ENCODE data around the gene RASA3.

The RASA3 gene

DNA sequence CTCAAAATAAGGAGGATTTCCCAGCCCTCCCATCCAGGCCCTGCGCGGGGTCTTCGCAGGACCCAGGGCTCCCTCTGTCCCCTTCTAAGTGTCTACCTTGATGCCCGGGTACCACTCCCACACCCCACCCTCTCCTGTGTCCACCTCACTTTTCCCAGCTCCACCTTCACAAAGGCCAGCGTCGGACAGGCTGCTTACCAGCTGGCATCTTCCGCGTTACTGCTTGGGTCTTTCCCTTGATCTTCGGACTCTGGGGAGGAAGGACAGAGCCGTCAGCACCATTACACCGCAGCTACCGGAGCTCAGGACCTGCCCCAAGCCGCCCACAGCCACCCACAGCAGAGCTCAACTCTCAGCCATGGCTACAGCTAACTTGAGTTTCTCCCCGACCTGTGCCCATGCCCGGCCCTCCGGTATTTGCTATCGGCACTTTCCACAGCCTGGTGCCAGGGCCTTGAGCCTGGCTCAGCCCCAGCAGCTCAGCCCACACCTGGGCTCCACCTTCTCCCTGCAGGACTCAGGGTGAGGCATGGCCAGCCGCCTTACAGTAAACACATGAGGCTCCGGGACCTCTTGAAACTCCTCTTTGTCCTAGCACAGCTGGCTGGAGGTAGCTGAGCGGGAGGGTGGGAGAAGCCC is 162.3 kb downstream of the RASA3 start:
- TF ChIP-seq, protein P1, sequence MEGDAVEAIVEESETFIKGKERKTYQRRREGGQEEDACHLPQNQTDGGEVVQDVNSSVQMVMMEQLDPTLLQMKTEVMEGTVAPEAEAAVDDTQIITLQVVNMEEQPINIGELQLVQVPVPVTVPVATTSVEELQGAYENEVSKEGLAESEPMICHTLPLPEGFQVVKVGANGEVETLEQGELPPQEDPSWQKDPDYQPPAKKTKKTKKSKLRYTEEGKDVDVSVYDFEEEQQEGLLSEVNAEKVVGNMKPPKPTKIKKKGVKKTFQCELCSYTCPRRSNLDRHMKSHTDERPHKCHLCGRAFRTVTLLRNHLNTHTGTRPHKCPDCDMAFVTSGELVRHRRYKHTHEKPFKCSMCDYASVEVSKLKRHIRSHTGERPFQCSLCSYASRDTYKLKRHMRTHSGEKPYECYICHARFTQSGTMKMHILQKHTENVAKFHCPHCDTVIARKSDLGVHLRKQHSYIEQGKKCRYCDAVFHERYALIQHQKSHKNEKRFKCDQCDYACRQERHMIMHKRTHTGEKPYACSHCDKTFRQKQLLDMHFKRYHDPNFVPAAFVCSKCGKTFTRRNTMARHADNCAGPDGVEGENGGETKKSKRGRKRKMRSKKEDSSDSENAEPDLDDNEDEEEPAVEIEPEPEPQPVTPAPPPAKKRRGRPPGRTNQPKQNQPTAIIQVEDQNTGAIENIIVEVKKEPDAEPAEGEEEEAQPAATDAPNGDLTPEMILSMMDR (IDR thresholded peaks at IDR 0.05; ENCODE audit: low read depth, low read length): no peak
- in situ Hi-C loops (cut with HindIII; ENCODE audit: low sequenced_read_pairs): no loop called here
- H3K4me3 ChIP-seq (ENCODE audit: low read depth, low read length): no peak overlapping the region
- DNase-seq (ENCODE audit: low read depth, low spot score): no peak

DNA sequence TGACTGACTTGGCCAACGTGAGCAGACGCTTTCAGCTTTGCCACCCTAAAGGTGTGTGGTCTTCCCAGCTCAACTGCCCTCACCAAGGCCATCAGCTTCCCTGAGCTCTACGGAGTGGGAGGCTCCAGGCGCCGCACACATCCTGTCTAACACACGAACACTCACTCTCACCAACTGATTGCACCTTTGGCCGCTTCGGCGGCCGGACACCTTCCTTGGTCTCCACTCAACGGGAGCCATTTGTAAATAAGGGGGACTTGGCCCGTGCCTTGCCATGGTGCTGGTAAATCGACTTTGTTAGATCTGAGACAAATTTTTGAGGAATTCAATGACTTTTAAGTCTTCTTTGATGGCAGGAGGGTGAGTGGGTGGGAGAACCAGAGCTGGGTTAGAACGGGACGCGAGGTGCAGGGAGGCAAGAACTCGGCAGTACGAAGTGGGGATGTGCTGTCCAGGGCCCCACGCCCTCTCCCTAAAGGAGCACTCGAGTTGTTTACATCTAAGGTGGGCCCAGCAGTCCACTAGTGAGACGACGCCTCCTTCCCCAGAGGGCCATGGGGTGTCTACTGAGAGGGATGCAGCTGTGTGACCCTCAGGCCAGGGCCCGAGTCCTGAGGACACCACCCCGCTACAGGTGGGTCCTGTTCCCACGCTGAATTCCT is 163.0 kb downstream of the RASA3 start:
- TF ChIP-seq, protein P1 (IDR thresholded peaks at IDR 0.05; ENCODE audit: low read depth, low read length): no peak
- in situ Hi-C loops (cut with HindIII; ENCODE audit: low sequenced_read_pairs): no loop called here
- H3K4me3 ChIP-seq (ENCODE audit: low read depth, low read length): no peak overlapping the region
- no peak for DNase-seq (ENCODE audit: low read depth, low spot score)

DNA sequence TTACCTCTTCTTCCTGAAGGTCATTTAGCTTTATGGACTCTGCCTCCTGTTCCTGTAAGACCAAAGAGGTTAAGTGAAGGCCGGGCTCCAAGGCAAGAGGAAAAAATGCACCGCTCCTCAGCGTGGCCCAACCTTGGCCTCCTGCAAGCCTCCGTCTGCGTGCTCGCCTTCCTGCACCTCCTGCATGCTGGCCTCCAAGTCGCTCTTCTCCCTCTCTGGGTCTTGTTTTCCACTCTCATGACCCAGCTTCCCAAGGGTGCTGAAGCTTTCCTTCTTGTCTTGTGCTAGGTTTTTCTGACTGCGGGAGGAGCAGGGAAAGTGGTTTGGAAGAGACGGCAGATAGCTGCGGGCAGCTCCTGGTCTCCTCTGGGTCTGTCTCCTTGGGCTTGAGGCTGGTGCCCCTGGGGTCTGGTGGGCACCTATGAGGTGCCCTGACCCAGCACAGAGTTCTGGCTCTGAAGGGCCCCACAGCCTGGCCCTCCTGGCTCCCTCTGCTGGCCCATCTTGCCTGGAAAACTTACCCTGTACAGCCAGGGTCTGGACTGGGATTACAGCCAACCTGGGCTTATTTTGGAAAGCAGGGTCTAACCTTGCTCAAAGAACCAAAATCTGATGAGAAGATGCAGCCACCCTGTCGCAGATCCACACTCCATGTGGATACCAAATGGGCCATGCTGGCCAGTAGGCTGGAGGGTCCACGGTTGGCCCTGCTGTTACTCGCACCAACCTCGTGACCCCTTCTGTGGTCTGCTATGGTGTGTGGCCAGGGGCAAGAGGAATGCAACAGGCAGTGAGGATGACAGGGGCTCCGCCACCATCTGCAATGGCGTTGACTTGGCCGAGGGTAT is 163.7 kb downstream of the RASA3 start:
- TF ChIP-seq, protein P1 (IDR thresholded peaks at IDR 0.05; ENCODE audit: low read depth, low read length): peak; percentile 14
- in situ Hi-C loops (cut with HindIII; ENCODE audit: low sequenced_read_pairs): no loop called here
- no peak for DNase-seq (ENCODE audit: low read depth, low spot score)
- no peak overlapping the region for H3K4me3 ChIP-seq (ENCODE audit: low read depth, low read length)

DNA sequence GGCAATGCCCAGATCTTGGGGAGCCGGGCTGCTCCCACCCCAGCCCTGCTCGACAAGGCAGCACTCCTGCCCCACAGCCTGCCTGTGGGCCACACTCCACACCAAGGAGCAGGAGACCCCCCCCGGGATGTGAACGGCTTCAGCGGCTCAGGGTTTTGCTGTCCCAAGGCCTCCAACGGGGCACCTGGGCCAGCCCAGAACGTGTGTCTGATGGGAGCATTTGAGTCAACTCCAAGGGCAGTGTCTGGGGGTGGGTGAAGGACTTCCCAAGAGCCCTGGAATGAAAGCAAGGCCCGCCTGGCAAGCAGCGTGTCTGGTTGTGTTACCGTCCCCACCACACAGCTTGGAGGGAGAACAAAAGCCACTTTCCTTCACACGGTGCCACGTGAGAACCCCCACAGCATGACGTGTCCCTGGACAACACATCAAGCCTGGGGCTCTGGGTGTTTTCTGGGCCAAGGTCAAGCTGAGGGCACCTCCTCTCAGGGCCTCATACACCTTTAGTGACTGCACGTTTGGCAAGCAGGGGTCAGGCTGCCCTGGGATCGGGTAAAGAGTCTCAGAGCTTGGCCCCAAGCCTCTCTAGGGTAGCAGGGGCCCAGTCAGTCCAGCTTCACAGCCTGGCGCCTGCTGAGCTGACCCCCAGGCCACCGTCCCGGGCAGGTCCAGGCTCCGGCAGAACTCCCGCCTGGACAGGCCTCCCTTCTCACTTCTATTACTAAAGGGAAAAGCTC is 164.5 kb downstream of the RASA3 start:
- in situ Hi-C loops (cut with HindIII; ENCODE audit: low sequenced_read_pairs): no loop called here
- TF ChIP-seq, protein P1 (IDR thresholded peaks at IDR 0.05; ENCODE audit: low read depth, low read length): no peak
- no peak for DNase-seq (ENCODE audit: low read depth, low spot score)
- no peak overlapping the region for H3K4me3 ChIP-seq (ENCODE audit: low read depth, low read length)

DNA sequence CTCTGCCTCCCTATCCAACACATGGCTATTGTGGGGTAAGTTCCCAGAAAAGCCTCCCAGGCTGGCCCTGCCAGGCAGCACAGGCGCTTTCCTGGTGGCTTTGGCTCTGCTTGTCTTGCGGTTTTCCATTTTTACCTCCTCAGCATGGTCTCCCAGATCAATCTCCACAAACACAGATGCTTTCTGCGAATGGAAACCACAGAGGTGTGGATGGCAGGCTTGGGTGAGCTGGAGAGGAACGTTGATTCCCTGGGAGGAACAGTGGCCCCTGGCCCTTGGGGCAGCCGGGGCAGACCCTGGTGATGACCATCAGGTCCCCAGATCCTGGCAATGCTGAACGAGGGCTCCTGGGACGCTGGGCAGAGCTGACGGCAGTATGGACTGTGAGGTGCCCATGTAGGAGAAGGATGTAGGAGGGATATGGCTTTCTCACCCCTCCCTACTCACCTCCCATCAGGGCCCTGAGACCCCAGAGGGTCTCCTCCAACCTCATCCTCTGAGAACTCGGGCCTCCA is 165.2 kb downstream of the RASA3 start:
- in situ Hi-C loops (cut with HindIII; ENCODE audit: low sequenced_read_pairs): no loop called here
- H3K4me3 ChIP-seq (ENCODE audit: low read depth, low read length): no peak overlapping the region
- TF ChIP-seq, protein P1 (IDR thresholded peaks at IDR 0.05; ENCODE audit: low read depth, low read length): no peak
- DNase-seq (ENCODE audit: low read depth, low spot score): no peak

Measured in astrocyte of the spinal cord (primary cell).